ENCODE measurements around the gene NSD2. TPM values are rescaled to one million over a fixed set of nuclear protein-coding genes. Genes with fewer than 3 reads are reported as not detected.

The NSD2 gene
- total and polyA plus RNA-seq, 4 donors: 5.1 to 71.5 (median 11.6) TPM

- TF ChIP-seq, protein P1, sequence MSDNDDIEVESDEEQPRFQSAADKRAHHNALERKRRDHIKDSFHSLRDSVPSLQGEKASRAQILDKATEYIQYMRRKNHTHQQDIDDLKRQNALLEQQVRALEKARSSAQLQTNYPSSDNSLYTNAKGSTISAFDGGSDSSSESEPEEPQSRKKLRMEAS (IDR thresholded peaks at IDR 0.05): no peak
These were observed 104.7 kb downstream of the NSD2 start (continued) for GRCh38 chr4:1975880-1976279.

DNA sequence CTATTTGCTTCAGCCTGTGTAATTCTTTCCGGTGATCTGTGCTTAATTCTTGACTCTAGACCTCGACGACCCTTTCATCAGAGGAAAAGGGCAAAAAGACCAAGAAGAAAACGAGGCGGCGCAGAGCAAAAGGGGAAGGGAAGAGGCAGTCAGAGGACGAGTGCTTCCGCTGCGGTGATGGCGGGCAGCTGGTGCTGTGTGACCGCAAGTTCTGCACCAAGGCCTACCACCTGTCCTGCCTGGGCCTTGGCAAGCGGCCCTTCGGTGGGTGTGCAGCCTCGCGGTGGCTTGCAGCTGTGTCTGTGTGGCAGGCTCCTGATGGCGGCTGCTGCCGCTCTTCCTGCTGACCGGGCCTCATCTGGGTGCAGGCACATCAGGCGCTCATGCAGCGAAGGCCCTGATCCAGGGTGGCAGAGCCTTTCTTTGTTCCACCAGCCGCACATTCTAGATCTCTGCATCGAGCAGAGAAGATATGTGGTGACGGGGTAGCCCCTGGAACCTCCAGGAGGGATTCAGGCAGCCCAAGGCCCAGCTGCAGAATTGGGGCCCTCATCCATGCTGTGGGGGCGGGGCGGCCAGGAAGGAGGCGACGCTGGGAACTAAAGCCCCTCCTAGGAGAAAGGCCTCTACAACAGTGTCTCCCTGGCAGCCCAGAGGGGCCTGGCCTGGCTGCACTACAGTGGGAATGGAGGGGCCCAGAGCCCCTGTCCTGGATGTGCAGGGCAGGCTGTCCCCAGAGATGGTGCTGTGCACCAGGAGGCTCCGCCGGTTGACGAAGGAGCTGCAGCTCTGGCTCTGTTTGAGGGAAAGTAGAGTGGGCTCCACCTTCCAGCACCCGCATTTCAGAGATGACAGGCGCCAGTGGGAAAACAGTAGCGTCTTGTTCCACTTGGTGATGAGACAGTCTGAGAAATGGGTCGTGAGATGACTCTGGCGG lies 105.5 kb downstream of the NSD2 start:
- no peak for DNase-seq (ENCODE audit: low spot score)
- Histone ChIP-seq H3K27me3 (ENCODE audit: control insufficient read depth in 4 of 4, insufficient read depth in 4 of 4, low read length in 3 of 4) (no peaks in the 10 kb centered on the region), H3K4me3 (ENCODE audit: low read depth in 1 of 3, low read length in 3 of 3) (no peak overlapping the region), H3K9ac (ENCODE audit: low read depth in 1 of 2, low read length in 2 of 2) (no peak overlapping the region), H3K9me3 (ENCODE audit: control insufficient read depth in 4 of 4, low read length in 3 of 4) (no peaks in the 10 kb centered on the region), H3K4me1 (ENCODE audit: control insufficient read depth in 4 of 4, insufficient read depth in 4 of 4, low read length in 3 of 4) (no peaks in the 10 kb centered on the region), H3K36me3 (ENCODE audit: control insufficient read depth in 4 of 4, insufficient read depth in 3 of 4, low read depth in 1 of 4, low read length in 3 of 4) (peaks cover 16 to 64% (median 30%) of the 10 kb centered on the region in 4 donors), H3K27ac (ENCODE audit: low read depth in 1 of 2, low read length in 2 of 2) (no peak overlapping the region)
- no peak for TF ChIP-seq GABPA (IDR thresholded peaks at IDR 0.05 in 1 of 2, conservative IDR thresholded peaks at IDR 0.05 in 1 of 2)
- no peak for TF ChIP-seq CTCF (IDR thresholded peaks at IDR 0.05; ENCODE audit: low read depth, low read length, missing input control)
- TF ChIP-seq, protein P2, sequence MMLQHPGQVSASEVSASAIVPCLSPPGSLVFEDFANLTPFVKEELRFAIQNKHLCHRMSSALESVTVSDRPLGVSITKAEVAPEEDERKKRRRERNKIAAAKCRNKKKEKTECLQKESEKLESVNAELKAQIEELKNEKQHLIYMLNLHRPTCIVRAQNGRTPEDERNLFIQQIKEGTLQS (IDR thresholded peaks at IDR 0.05): no peak
- TF ChIP-seq SP1 (IDR thresholded peaks at IDR 0.05): no peak
- no peak for TF ChIP-seq RAD21 (IDR thresholded peaks at IDR 0.05)
- no peak for TF ChIP-seq HNF4A (conservative IDR thresholded peaks at IDR 0.05)
- TF ChIP-seq HNF4G (IDR thresholded peaks at IDR 0.05): no peak
- WGBS: 97% methylated on average over 35 of the region's 35 CpGs

DNA sequence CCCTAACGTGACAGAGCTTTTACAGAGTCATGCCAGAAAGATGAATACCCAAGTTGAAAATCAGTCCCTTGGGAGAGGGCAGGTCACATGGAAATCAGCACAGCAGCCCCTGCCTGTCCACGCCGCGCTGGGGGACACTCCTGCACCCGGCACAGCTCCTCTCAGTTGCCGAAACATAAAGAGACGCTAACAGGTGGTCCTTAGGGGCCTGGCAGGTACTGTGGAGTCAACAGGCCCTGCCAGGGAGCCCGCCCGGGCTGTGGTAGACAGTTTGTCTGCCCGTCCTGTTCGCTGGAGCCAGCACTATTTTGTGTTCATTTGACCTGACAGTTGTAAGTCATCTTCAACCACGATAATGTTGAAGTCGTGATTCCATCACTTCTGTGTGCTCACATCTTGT lies 107.0 kb downstream of the NSD2 start:
- DNase-seq (ENCODE audit: low spot score): no peak
- no peaks in the 10 kb centered on the region for H3K4me1 ChIP-seq (ENCODE audit: control insufficient read depth in 4 of 4, insufficient read depth in 4 of 4, low read length in 3 of 4)
- 97% methylated on average over 13 of the region's 13 CpGs for WGBS

More for the DNA sequence above, 107.0 kb downstream of the NSD2 start:
- Histone ChIP-seq H3K9ac (ENCODE audit: low read depth in 1 of 2, low read length in 2 of 2) (no peak overlapping the region), H3K27me3 (ENCODE audit: control insufficient read depth in 4 of 4, insufficient read depth in 4 of 4, low read length in 3 of 4) (no peaks in the 10 kb centered on the region), H3K27ac (ENCODE audit: low read depth in 1 of 2, low read length in 2 of 2) (no peak overlapping the region), H3K36me3 (ENCODE audit: control insufficient read depth in 4 of 4, insufficient read depth in 3 of 4, low read depth in 1 of 4, low read length in 3 of 4) (peaks cover 22 to 76% (median 33%) of the 10 kb centered on the region in 4 donors), H3K9me3 (ENCODE audit: control insufficient read depth in 4 of 4, low read length in 3 of 4) (no peaks in the 10 kb centered on the region), H3K4me3 (ENCODE audit: low read depth in 1 of 3, low read length in 3 of 3) (no peak overlapping the region)
- TF ChIP-seq JUND (IDR thresholded peaks at IDR 0.05): no peak
- no peak for TF ChIP-seq FOXA2 (IDR thresholded peaks at IDR 0.05)
- TF ChIP-seq HNF4G (IDR thresholded peaks at IDR 0.05): no peak
- TF ChIP-seq, protein P2 (IDR thresholded peaks at IDR 0.05): no peak
- TF ChIP-seq, protein P3, sequence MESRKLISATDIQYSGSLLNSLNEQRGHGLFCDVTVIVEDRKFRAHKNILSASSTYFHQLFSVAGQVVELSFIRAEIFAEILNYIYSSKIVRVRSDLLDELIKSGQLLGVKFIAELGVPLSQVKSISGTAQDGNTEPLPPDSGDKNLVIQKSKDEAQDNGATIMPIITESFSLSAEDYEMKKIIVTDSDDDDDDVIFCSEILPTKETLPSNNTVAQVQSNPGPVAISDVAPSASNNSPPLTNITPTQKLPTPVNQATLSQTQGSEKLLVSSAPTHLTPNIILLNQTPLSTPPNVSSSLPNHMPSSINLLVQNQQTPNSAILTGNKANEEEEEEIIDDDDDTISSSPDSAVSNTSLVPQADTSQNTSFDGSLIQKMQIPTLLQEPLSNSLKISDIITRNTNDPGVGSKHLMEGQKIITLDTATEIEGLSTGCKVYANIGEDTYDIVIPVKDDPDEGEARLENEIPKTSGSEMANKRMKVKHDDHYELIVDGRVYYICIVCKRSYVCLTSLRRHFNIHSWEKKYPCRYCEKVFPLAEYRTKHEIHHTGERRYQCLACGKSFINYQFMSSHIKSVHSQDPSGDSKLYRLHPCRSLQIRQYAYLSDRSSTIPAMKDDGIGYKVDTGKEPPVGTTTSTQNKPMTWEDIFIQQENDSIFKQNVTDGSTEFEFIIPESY (IDR thresholded peaks at IDR 0.05): no peak
- no peak for TF ChIP-seq CTCF (IDR thresholded peaks at IDR 0.05; ENCODE audit: low read depth, low read length, missing input control)
- no peak for TF ChIP-seq FOXA1 (IDR thresholded peaks at IDR 0.05)
- TF ChIP-seq YY1 (IDR thresholded peaks at IDR 0.05): no peak
- TF ChIP-seq TAF1 (conservative IDR thresholded peaks at IDR 0.05): no peak

Data from liver (tissue), 9 donors.